ENCODE results near the gene PTPRC.
A peak's percentile ranks its signal among the peaks of the same experiment; 100 is the strongest.

The PTPRC gene

GRCh38 chr1:198637157-198637556 lies 1.7 kb upstream of the PTPRC start:
- Histone ChIP-seq H3K27me3 (no peaks in the 10 kb centered on the region), H3K4me3 (no peak overlapping the region), H4K20me1 (peaks cover 0 to 9% (median 0%) of the 10 kb centered on the region in 11 experiments; a peak in 2 of 22 replicates), H3K9me3 (replicated peaks in 1 of 11) (peaks cover 0 to 25% (median 13%) of the 10 kb centered on the region in 11 experiments; a peak in 14 of 22 replicates), H3K4me2 (peak overlapping the region in 7 of 11 experiments; percentile 12 to 78 (median 27); a peak in 12 of 22 replicates), H3K36me3 (peaks cover 0 to 9% (median 0%) of the 10 kb centered on the region in 11 experiments; a peak in 2 of 22 replicates), H3K4me1 (peaks cover 9 to 67% (median 36%) of the 10 kb centered on the region in 10 experiments; a peak in 19 of 20 replicates), H3K27ac (peak overlapping the region in 1 of 11 experiments; percentile 10; a peak in 2 of 22 replicates), H3K9ac (no peak overlapping the region)
- TF ChIP-seq Cebpa-rat (IDR thresholded peaks at IDR 0.05): no peak

DNA sequence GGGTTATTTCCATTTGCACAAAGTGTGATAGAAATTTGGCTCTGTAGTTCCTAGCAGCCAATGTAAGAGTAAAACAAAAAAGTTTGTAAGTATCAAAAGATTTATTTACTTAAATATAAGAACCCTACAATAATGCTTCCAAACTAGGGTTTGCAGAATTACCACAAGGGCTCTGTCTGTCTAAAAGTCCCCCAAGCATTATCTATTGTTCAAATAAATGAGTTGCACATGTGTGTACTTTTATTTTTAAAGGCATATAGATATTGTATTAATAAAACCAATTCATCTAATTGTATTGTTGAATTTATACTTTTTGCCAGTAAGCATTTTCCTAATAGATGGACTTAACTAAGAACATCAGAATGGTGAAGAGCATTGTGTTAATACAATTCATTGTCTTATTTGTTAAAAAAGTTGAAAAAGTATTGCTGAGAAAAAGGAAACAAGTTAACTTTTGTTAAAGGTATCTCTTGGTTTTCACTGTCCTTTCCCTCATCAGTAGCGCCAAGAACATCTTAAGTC lies 863 bp upstream of the PTPRC start:
- peaks cover 9 to 67% (median 36%) of the 10 kb centered on the region in 10 experiments; a peak in 19 of 20 replicates for H3K4me1 ChIP-seq
- H3K27ac ChIP-seq: peak overlapping the region in 7 of 11 experiments; percentile 27 to 98 (median 80); a peak in 14 of 22 replicates
- H3K27me3 ChIP-seq: no peaks in the 10 kb centered on the region
- H3K4me2 ChIP-seq: peak overlapping the region in 7 of 11 experiments; percentile 33 to 79 (median 75); a peak in 15 of 22 replicates
- H3K36me3 ChIP-seq: peaks cover 0 to 15% (median 0%) of the 10 kb centered on the region in 11 experiments; a peak in 2 of 22 replicates
- TF ChIP-seq Cebpa-rat (IDR thresholded peaks at IDR 0.05): no peak
- peak overlapping the region in 4 of 11 experiments; percentile 77 to 94 (median 88); a peak in 7 of 22 replicates for H3K9ac ChIP-seq
- peaks cover 0 to 17% (median 0%) of the 10 kb centered on the region in 11 experiments; a peak in 2 of 22 replicates for H4K20me1 ChIP-seq
- H3K4me3 ChIP-seq: no peak overlapping the region; a peak in 1 of 20 replicates
- peaks cover 0 to 20% (median 8%) of the 10 kb centered on the region in 11 experiments; a peak in 14 of 22 replicates for H3K9me3 ChIP-seq (replicated peaks in 1 of 11)

DNA sequence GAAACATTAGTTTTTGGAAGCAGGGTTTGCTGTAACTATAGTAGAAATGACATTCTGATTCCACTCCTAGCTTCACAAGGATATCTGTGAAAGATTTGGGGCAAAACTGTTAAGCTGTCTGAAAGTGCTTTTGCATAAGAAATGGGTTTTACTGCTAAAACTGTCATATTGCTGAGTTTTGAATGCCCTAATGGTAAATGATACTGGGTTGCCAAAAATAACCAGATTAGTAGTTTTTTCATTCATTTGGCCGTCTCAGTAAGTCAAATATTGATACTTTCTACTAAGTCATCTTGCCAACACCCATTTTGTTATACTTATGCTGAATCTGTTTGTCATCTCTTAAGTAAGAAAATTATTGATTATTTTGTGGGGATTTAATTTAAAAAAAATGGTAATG lies 399 bp upstream of the PTPRC start:
- peak overlapping the region in 8 of 11 experiments; percentile 5 to 98 (median 78); a peak in 15 of 22 replicates for H3K27ac ChIP-seq
- H3K9ac ChIP-seq: peak overlapping the region in 4 of 11 experiments; percentile 77 to 94 (median 88); a peak in 7 of 22 replicates
- H3K36me3 ChIP-seq: peaks cover 0 to 20% (median 0%) of the 10 kb centered on the region in 11 experiments; a peak in 4 of 22 replicates
- no peak for TF ChIP-seq Cebpa-rat (IDR thresholded peaks at IDR 0.05)
- H3K4me2 ChIP-seq: peak overlapping the region in 10 of 11 experiments; percentile 29 to 79 (median 65); a peak in 17 of 22 replicates
- peaks cover 0 to 15% (median 3%) of the 10 kb centered on the region in 11 experiments; a peak in 9 of 22 replicates for H3K9me3 ChIP-seq (replicated peaks in 1 of 11)
- no peaks in the 10 kb centered on the region for H3K27me3 ChIP-seq
- H3K4me3 ChIP-seq: peak overlapping the region in 1 of 10 experiments; percentile 80; a peak in 2 of 20 replicates
- H4K20me1 ChIP-seq: peaks cover 0 to 22% (median 0%) of the 10 kb centered on the region in 11 experiments; a peak in 3 of 22 replicates
- peaks cover 9 to 67% (median 34%) of the 10 kb centered on the region in 10 experiments; a peak in 19 of 20 replicates for H3K4me1 ChIP-seq

GRCh38 chr1:198639671-198640143 lies 867 bp downstream of the PTPRC start:
- Histone ChIP-seq H3K4me2 (peak overlapping the region in 4 of 11 experiments; percentile 36 to 79 (median 74); a peak in 6 of 22 replicates), H3K27ac (peak overlapping the region in 5 of 11 experiments; percentile 77 to 98 (median 94); a peak in 9 of 22 replicates), H4K20me1 (peaks cover 0 to 35% (median 0%) of the 10 kb centered on the region in 11 experiments; a peak in 3 of 22 replicates), H3K4me3 (peak overlapping the region in 5 of 10 experiments; percentile 55 to 80 (median 69); a peak in 9 of 20 replicates), H3K4me1 (peaks cover 9 to 67% (median 26%) of the 10 kb centered on the region in 10 experiments; a peak in 19 of 20 replicates), H3K36me3 (peaks cover 0 to 32% (median 0%) of the 10 kb centered on the region in 11 experiments; a peak in 6 of 22 replicates), H3K27me3 (no peaks in the 10 kb centered on the region), H3K9ac (peak overlapping the region in 4 of 11 experiments; percentile 77 to 94 (median 88); a peak in 8 of 22 replicates), H3K9me3 (replicated peaks in 1 of 11) (peaks cover 0 to 6% (median 0%) of the 10 kb centered on the region in 11 experiments; a peak in 3 of 22 replicates)
- no peak for TF ChIP-seq Cebpa-rat (IDR thresholded peaks at IDR 0.05)

DNA sequence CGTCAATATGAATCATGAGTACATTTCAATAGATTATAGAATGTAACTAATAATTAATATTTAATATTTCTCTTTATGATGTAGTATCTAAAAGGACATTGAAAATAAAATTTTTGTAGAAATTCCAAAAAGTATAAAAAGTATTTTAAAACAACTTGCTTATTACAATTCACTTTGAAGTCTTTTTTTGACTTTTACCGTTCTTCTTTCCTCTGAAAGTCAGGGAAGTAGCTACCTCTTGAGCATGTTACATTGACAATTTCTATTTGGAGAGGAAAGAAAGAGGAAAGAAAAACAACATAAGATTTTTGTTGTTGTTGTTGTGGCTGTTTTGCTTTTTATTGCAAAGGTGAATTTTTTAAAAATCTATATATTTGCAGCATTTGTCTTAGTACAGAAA lies 1.3 kb downstream of the PTPRC start:
- TF ChIP-seq Cebpa-rat (IDR thresholded peaks at IDR 0.05): no peak
- Histone ChIP-seq H3K4me1 (peaks cover 9 to 67% (median 26%) of the 10 kb centered on the region in 10 experiments; a peak in 19 of 20 replicates), H3K9me3 (replicated peaks in 1 of 11) (peaks cover 0 to 1% (median 0%) of the 10 kb centered on the region in 11 experiments; a peak in 1 of 22 replicates), H3K4me3 (peak overlapping the region in 4 of 10 experiments; percentile 69 to 80 (median 69); a peak in 8 of 20 replicates), H3K4me2 (peak overlapping the region in 4 of 11 experiments; percentile 78 to 92 (median 84); a peak in 6 of 22 replicates), H3K9ac (peak overlapping the region in 3 of 11 experiments; percentile 85 to 94 (median 92); a peak in 6 of 22 replicates), H3K27ac (peak overlapping the region in 4 of 11 experiments; percentile 80 to 98 (median 94); a peak in 7 of 22 replicates), H3K27me3 (no peaks in the 10 kb centered on the region), H4K20me1 (peaks cover 0 to 39% (median 0%) of the 10 kb centered on the region in 11 experiments; a peak in 3 of 22 replicates), H3K36me3 (peaks cover 0 to 37% (median 0%) of the 10 kb centered on the region in 11 experiments; a peak in 6 of 22 replicates)

GRCh38 chr1:198641501-198641900 lies 2.7 kb downstream of the PTPRC start:
- peaks cover 7 to 67% (median 25%) of the 10 kb centered on the region in 10 experiments; a peak in 19 of 20 replicates for H3K4me1 ChIP-seq
- TF ChIP-seq Cebpa-rat (IDR thresholded peaks at IDR 0.05): no peak
- H3K36me3 ChIP-seq: peaks cover 0 to 50% (median 0%) of the 10 kb centered on the region in 11 experiments; a peak in 6 of 22 replicates
- H3K9ac ChIP-seq: peak overlapping the region in 3 of 11 experiments; percentile 85 to 94 (median 92); a peak in 5 of 22 replicates
- no peaks in the 10 kb centered on the region for H3K27me3 ChIP-seq
- H3K4me3 ChIP-seq: peak overlapping the region in 4 of 10 experiments; percentile 10 to 80 (median 69); a peak in 7 of 20 replicates
- H3K9me3 ChIP-seq (replicated peaks in 1 of 11): peaks cover 0 to 3% (median 0%) of the 10 kb centered on the region in 11 experiments; a peak in 1 of 22 replicates
- peaks cover 0 to 53% (median 0%) of the 10 kb centered on the region in 11 experiments; a peak in 3 of 22 replicates for H4K20me1 ChIP-seq
- peak overlapping the region in 5 of 11 experiments; percentile 48 to 92 (median 78); a peak in 10 of 22 replicates for H3K4me2 ChIP-seq
- peak overlapping the region in 4 of 11 experiments; percentile 27 to 98 (median 94); a peak in 6 of 22 replicates for H3K27ac ChIP-seq

DNA sequence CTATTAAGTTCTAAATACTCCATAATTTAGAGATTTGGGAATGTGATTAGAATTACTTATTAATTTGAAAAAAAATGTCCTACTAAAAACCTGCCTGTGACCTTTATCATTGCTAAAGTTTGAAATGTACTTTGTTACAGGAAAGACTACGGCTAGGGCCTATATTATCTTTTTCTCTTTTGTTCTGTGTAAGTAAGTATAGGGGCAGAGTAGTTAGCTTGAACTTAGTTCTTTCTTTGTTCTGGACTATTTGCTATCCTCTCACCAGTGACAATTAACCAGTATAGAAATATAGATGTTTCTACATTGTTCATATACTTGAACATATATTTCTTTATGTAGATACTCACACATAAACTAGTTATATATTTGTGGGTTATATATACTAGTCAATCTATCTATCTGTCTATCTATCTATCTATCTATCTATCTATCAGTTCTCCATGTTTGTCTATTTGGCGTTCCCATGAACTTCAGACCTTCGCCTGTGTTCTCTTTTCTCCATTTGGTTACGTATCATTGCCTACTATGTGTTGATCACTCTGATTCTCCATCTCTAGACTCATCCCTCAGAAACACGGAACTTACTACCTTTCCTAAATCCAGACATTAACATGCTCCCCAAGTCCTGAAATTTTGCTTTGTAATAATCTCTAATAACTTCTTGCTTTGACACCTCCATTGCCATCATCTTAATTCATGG lies 3.3 kb downstream of the PTPRC start:
- peaks cover 0 to 56% (median 0%) of the 10 kb centered on the region in 11 experiments; a peak in 6 of 22 replicates for H3K36me3 ChIP-seq
- peaks cover 0 to 9% (median 0%) of the 10 kb centered on the region in 11 experiments; a peak in 4 of 22 replicates for H3K9me3 ChIP-seq (replicated peaks in 1 of 11)
- H3K27me3 ChIP-seq: no peaks in the 10 kb centered on the region
- peak overlapping the region in 2 of 11 experiments; percentile 92 to 94; a peak in 4 of 22 replicates for H3K9ac ChIP-seq
- H3K4me2 ChIP-seq: peak overlapping the region in 4 of 11 experiments; percentile 60 to 92 (median 84); a peak in 8 of 22 replicates
- peaks cover 4 to 67% (median 21%) of the 10 kb centered on the region in 10 experiments; a peak in 18 of 20 replicates for H3K4me1 ChIP-seq
- no peak for TF ChIP-seq Cebpa-rat (IDR thresholded peaks at IDR 0.05)
- peak overlapping the region in 3 of 11 experiments; percentile 94 to 98 (median 94); a peak in 5 of 22 replicates for H3K27ac ChIP-seq
- peaks cover 0 to 59% (median 0%) of the 10 kb centered on the region in 11 experiments; a peak in 4 of 22 replicates for H4K20me1 ChIP-seq
- peak overlapping the region in 3 of 10 experiments; percentile 69 to 80 (median 69); a peak in 6 of 20 replicates for H3K4me3 ChIP-seq

All from BLaER1 treated with 17β-estradiol and CSF1 and Interleukin-3, amounts not matched to agents 10 nM and 100 nM (cell line).